DOHH2 (cell line): ENCODE measurements around the gene XRCC3.

Source experiments
- EZH2phosphoT487 ChIP-seq: fragments of 200-600 bp; sonication (generic); IDR thresholded peaks from 2 replicates; pipeline ENCODE4 v1.6.1; 2017; ENCODE audit warnings: borderline replicate concordance, mild to moderate bottlenecking, antibody characterized with exemption, low read length, moderate library complexity, mixed read lengths
- TF ChIP-seq, protein P1 (sequence below): fragments of 200-600 bp; sonication (generic); IDR thresholded peaks from one replicate; pipeline ENCODE4 v1.5.1; 2014; ENCODE audit warnings: antibody characterized with exemption, mild to moderate bottlenecking, low read depth, low read length; ENCODE audit not compliant: poor library complexity, severe bottlenecking

DNA sequence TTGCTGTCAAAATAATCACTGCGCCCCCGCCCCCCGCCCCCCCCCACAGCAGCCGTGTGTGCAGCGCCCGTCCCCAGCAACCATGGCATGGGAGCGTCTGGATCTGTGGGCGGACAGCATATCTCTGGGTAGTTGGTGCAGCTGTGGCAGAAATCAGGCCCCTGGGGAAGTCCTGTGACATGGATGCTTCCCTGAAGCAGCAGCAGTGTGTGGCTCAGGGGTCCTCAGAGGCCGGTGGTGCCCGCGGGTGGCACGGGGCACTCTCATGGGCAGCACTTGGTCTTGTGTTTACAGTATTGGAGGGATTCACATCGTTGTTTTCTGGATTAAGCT lies 19.2 kb downstream of the XRCC3 start:
- TF ChIP-seq, protein P1, sequence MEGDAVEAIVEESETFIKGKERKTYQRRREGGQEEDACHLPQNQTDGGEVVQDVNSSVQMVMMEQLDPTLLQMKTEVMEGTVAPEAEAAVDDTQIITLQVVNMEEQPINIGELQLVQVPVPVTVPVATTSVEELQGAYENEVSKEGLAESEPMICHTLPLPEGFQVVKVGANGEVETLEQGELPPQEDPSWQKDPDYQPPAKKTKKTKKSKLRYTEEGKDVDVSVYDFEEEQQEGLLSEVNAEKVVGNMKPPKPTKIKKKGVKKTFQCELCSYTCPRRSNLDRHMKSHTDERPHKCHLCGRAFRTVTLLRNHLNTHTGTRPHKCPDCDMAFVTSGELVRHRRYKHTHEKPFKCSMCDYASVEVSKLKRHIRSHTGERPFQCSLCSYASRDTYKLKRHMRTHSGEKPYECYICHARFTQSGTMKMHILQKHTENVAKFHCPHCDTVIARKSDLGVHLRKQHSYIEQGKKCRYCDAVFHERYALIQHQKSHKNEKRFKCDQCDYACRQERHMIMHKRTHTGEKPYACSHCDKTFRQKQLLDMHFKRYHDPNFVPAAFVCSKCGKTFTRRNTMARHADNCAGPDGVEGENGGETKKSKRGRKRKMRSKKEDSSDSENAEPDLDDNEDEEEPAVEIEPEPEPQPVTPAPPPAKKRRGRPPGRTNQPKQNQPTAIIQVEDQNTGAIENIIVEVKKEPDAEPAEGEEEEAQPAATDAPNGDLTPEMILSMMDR: no peak
- no peak for TF ChIP-seq EZH2phosphoT487
